DMS153 treated with DMSO at 0.1 percent for 48 hours (cell line): Measurements from ENCODE around the gene ENO1.
"Not testable (repeated sequence)": the region's sequence is repeated elsewhere in the genome, so short reads cannot be mapped to it uniquely, and the experiment has no call there.

Experiments used
- DNase-seq: peaks from one replicate; lab custom pipeline; 2025; ENCODE audit not compliant: unreplicated experiment; lab: John Stamatoyannopoulos, UW

Gene ENO1

DNA sequence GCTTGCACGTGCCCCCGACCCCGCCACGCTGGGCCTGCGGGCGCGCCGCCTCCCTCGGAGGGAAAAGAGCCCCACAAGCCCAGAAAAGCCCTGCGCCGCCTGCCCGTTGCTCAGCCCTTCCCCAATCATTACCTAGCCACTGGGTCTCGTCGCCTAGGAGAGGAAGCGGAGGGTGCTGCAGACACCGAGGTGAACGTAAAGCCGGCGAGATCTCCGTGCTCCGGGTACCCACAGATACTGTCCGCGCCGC, at the start of gene ENO1:
TSS of gene ENO1 (minus strand) at position 239 of the 250 bp plus-strand sequence. CDS start 3,778 bp downstream, outside the sequence.
- DNase-seq = no peak

DNA sequence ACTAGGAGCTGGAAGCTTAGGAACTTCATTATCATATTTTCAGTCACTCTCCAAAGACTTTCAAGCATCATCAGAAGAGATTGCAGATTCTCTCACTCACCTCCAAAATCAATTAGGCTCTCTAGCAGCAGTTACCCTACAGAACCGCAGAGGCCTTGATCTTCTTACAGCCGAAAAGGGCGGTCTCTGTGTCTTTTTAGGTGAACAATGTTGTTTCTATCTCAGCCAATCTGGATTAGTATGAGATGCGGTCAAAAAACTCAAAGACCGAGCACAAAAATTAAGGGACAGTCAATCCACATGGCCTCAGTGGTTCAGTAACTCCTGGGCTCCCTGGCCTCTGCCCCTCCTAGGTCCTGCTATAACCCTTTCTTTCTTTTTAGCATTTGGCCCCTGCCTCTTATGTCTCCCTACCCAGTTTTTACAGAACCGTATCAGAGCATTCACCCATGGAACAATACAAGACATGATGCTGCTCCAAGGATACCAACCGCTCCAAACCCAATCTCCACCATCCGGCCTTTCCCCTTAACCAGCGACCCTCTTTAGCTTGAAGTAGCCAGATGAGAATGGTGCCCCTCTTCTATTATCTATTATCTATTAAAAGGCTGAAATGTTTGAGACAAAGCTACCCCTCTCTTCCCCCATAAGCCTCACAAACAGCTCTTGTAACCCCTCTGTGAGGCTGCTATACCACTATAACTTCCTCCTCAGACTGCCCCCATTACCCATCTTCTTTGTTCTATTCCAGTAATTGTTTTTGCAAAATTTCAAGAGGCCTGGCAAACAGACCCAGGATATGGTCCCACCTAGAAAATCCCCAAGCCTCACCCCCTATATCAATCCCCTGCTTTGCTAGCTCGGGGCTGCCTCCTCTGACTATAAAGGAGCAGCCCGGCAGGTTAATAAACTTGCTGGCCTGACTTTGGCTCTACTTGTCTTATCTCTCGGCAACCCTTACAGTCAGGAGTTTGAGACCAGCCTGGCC, 48.5 kb upstream of the ENO1 start:
- no peak for DNase-seq

DNA sequence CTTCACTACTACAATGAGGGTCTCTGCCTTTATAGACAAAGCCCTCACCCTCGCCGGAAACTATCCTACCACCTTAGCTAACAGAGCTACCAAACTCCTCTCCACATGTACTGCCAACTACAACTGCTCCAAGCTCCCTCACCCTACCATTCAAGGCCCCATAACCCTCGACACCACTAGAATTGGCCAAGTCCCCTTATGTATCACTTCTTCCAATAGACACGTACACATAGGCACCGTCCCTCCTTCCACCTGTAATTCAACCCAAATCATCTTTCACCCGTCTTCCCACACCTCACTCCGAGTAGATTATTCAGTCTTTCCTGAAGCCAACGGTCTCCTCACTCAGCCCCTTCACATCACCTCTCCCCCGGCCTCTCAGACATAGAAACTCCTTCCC, 47.5 kb upstream of the ENO1 start:
- DNase-seq = no peak

DNA sequence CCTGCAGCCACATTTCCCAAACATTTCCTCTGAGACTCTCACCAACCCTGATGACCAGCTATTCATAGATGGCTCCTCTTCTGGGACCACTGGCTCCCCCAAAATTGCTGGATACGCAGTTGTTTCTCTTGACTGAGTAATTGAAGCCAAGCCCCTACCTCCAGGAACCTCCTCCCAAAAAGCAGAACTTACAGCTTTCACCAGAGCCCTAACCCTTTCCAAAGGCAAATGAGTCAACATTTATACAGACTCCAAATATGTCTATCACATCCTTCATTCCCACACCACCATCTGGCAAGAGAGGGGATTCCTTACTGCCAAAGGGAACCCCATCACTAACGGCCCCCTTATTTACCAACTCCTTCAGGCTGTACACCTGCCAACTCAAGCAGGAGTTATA, 46.9 kb upstream of the ENO1 start:
- DNase-seq = no peak

DNA sequence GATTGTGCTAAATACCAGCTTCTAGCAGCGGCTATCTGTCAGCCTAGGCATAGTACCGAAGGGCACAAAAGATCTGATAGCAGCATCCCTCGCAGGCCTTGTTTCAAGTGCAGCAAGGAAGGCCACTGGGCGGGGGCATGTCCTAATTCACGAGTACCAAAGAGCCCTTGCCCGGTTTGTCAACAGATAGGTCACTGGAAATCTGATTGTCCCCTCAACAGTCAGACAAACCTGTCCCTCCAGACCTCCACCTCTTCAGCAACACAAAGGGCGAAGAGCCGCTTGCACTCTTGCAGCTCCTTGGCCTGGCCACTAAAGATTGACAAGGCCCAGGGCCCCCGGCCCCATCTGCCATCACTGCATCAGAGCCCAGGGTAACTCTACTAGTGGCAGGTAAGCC, 44.5 kb upstream of the ENO1 start:
- no peak for DNase-seq

DNA sequence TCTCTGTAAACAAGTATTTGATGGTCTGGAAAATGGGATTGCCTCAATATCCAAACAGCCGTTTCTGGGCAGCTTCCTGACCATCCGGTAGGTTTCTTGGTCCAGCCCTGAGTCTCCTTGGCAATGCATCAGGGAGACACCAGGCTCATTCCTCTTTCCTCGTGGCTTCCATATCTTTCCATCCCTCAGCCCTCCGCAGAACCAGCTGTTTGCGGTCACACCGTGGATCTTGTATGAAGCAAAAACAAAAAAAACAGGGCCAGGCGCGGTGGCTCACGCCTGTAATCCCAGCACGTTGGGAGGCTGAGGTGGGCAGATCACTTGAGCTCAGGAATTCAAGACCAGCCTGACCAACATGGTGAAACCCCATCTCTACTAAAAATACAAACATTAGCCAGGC, 39.0 kb upstream of the ENO1 start:
- DNase-seq = not testable (repeated sequence)

DNA sequence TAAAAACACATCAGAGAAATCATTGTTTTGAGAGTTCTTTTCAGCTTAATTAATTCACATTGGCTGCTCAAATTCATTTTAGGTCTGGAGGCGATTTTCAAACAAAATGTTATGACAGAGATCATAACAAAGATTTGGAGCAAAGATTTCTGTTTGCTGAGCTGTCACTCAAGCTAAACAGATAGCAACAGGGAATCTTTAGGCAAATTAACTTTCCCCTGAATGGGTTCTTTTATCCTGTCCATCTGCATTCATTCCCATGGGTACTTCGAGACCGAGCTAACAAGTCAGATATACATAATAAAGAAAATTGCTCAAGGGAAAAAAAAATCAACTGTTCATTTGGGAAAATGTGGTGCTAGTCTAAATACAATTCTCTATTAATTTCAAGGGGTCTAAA, 37.0 kb upstream of the ENO1 start:
- no peak for DNase-seq

DNA sequence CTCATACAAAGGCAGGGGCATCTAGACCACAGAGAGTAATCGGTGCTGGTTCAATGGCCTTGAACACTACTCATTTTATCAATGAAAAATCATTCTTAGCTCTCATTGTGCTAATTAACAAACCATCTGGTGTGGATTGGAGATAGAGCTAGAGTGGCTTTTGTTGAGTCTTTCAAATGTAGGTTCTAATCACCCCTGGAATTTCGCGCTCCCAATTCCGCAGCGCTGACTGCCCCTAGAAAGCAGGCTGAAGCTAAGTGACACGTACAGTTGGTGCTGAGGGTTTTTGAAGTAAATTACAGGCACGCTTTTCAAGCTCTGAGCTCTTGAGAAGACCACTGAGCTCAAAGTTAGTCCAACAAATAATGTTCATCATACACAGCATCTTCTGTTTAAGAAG, 36.0 kb upstream of the ENO1 start:
- no peak for DNase-seq

DNA sequence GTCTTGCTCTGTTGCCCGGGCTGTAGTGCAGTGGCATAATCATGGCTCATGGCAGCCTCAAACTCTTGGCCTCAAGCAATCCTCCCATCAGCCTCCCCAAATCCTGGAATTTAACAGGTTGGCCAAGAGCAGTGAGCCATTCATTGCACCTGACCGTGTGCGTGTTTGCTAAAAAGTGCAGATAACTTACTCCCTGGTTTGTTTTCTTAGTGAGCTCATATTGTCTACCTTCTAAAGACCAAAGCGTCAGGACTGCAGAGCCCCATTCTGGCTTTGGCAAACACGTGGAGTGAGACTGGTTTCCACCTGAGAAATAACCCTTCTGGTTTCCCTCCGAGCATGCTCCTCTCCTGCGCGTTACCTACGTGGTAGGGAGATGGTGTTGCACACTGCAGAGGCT, 35.0 kb upstream of the ENO1 start:
- DNase-seq = no peak

DNA sequence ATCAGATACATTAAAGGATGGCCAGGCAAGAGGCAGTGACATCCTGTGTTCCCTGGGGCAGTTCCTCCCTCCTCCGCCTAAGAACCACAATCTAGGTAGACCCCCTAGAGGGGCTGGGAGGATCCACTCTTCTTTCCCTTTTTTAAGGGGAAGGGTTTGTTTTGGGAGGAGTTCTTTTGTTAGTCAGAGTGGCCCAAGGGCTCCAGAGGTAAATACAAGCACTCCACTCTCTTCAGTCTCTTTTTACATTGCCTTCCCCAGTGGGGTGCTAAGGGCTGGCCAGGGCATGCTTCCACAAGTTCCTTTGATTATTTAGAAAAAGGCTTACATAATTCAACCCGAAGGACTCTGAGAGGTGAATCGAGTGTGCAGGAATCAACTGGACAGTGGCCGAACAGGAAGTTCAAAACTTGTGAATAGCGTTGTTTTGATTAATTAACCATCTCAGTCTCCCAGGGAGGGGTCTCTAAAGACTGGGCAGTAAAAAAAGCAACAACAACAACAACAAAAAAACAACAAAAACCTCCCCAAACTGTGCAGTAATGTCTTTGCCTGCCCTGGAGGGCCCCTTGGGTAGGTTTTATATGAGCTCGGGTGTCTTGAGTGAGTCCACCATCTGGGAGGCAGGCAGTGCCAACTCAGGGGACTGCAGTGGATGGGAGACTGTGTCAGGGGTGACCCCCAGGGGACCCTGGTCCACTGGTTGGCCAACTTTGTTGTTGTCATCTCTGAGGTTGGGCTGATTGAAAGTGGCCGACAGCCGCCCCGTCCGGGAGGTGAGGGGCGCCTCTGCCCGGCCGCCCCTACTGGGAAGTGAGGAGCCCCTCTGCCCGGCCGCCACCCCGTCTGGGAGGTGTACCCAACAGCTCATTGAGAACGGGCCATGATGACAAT, 33.2 kb upstream of the ENO1 start:
- DNase-seq = peak; percentile 97

DNA sequence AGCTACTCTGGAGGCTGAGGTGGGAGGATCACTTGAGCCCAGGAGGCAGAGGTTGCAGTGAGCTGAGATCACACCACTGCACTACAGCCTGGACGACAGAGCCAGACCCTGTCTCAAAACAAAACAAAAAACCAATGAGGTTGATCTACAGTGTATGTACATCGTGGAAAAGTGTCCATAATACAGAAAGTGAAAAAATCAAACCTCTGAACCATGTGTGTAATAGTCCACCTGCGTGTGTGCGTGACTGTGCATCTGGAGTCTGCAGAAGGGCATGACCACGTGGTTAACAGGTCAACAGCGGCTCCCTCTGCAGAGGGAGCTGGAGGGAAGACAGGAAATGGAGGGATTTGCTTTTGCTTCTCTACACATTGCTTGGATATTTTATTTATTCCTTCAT, 32.4 kb upstream of the ENO1 start:
- peak; percentile 98 for DNase-seq

DNA sequence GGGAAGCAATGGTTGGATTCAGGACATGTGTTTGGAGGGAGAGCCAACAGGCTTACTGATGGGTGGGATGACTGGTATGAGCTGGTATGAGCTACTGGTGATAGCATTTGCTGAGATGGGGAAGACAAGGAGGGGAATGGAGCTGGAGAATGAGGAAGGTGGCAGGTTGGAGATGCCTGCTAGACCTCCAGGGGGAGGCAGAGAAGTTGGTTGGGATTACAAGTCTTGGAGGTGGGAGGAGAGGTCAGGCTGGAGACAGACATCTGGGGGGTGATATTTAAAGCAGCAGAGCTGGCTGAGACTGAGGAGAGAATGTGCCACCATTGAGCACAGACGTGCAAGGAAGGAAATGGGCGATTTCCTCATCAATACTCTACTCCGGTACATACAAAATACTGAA, 31.8 kb upstream of the ENO1 start:
- DNase-seq = no peak

DNA sequence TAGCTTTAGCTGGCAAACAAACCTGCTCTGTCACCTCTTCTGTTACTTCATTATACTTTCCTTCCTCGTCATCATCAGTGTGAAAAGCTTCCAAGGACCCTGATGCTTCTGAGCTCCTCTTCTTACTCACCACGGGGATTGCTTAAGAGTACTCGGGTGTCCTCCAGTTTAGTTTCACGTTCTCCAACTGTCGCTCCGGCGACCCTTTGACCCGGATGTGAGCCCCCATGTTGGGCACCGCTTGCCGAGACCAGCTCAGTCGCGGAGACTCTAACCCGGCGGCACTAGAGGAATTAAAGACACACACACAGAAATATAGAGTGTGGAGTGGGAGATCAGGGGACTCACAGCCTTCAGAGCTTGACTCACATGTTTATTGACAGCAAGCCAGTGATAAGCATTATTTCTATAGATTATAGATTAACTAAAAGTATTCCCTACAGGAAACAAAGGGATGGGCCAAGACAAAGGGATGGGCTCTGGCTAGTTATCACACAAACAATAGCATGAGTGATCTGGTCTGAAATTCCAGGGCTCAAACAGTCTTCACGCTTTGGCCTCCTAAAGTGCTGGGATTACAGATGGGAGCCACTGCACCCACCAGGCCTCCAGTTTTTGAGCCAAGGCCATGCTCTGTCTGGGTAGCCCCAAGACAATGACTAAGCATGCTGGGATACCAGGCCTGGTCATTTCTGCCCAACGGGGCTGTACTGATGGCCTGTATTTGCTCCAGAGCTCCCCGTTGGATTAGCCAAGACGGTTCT, 30.1 kb upstream of the ENO1 start:
- DNase-seq = no peak

DNA sequence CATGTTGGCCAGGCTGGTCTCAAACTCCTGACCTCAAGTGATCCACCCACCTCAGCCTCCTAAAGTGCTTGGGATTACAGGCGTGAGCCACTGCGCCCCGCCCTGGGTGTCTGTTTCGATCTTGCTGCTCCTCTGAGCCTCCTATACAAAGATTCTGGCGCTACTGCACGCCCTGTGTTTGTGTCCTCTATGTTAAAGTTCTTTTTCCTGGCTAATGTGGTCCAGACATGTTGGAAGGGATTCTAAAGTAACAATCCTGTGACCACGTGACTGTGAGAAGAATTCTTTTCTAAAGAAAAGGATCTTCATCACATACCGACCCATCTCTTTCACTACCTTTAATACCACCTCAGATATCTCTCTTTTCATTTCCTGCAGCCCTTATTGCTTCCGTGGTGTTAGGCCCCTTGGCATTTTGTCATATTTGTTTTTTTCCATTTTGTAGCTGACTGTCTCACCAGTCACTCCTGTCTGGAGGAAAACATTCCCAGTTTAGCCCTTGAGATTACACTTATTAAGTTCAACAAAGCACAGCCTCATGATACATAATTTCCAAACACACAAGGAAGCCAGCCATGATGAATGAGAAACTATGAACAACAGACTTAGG, 27.2 kb upstream of the ENO1 start:
- DNase-seq = no peak

DNA sequence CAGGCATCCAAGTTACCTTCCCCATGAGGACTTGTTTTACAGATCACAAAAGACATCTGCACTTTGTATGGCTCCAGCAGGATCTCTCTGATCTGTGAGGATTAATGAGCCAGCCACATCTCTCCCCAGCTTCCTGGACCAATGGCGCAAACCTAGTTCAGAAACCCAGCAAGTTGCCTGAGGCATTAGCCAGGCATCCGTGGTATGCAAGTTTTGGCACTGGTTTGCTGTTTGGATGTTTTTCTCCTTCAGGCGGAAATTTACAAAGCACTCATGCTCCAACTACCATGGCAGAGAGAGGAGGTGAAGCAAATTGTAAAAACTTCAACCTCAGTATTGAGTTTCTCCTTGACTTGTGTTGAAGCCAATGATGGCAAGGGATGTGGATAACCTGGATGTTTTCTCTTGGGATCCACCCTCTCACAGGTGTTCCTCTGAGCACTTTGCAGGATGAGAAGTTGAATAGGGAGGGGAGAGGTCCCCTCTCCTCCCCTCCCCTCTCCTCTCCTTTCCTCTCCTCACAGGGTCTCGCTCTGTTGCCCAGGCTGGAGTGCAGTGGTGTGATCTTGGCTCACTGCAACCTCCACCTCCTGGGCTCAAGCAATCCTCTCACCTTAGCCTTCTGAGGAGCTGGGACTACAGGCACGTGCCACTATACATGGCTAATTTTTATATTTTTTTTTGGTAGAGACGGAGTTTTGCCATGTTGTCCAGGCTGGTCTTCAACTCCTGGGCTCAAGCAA, 25.6 kb upstream of the ENO1 start:
- DNase-seq = no peak

DNA sequence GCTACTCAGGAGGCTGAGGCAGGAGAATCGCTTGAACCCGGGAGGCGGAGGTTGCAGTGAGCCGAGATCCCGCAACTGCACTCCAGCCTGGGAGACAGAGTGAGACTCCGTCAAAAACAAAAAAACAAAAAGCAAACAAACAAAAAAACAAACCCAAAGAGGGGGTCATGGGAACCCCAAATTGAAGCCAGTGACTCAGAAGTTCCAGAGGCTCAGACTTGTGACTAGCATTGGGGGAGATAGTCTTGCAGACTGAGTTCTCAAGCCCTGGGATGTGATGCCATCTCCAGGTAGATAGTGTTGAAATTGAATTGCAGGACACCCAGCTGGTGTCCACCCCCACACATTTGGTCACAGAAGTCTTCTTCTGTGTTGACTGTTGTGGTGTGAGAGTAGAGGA, 24.9 kb upstream of the ENO1 start:
- DNase-seq = no peak

DNA sequence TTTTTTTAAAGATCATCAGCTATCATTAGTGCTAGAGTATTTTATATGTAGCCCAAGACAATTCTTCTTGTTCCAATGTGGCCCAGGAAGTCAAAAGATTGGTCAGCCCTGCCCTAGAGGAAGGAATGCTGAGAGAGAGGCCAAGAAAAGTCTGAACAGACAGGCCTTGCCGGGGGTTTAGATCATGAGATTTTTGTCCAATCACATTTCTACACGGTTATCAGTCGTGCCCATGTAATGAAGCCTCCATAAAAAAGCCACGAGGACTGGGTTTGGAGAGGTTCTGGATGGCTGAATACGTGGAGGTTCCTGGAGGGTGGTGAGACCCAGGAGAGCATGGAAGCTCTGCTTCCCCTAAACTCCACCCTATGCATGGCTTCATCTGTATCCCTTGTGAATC, 24.3 kb upstream of the ENO1 start:
- no peak for DNase-seq

DNA sequence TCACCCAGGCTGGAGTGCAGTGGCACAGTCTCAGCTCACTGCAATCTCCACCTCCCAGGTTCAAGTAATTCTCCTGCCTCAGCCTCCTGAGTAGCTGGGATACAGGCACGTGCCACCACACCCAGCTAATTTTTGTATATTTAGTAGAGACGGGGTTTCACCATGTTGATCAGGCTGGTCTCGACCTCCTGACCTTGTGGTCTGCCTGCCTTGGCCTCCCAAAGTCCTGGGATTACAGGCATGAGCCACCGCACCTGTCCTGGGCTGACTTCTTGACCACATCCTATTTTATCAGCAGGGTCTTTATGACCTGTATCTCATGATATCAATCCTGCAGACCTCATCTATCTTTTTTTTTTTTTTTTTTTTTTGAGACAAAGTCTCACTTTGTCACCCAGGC, 22.2 kb upstream of the ENO1 start:
- DNase-seq = not testable (repeated sequence)

DNA sequence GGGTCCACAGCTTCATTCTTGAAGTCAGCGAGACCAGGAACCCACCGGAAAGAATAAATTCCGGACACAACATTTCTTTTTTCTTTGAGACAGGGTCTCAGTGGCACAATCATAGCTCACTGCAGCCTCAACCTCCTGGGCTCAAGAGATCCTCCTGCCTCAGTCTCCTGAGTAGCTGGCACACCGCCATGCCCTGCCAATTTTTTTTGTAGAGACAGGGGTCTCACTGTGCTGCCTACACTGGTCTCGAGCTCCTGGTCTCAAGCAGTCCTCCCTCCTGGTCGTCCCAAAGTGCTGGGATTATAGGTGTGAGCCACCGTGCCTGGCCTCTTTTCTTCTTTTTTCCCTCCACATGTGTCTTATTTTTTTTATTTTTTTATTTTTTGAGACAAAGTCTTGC, 20.6 kb upstream of the ENO1 start:
- no peak for DNase-seq

DNA sequence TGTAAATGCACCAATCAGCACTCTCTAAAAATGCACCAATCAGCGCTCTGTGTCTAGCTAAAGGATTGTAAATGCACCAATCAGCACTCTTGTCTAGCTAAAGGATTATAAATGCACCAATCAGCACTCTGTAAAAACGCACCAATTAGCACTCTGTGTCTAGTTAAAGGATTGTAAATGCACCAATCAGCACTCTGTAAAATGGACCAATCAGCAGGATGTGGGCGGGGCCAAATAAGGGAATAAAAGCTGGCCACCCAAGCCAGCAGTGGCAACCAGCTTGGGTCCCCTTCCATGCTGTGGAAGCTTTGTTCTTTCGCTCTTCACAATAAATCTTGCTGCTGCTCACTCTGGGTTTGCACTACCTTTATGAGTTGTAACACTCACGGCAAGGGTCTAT, 19.9 kb upstream of the ENO1 start:
- DNase-seq = not testable (repeated sequence)
